DMS53 treated with DMSO at 0.1 percent for 48 hours (cell line): ENCODE data around the gene UGGT1.
A peak's percentile ranks its signal among the peaks of the same experiment; 100 is the strongest.

ENCODE experiments used
- DNase-seq: peaks from one replicate; lab custom pipeline; 2025; ENCODE audit not compliant: unreplicated experiment; lab: John Stamatoyannopoulos, UW

UGGT1 gene

GRCh38 chr2:128214251-128214650 is 123.3 kb downstream of the UGGT1 start:
- no peak for DNase-seq

- DNase-seq = no peak
These were observed 124.0 kb downstream of the UGGT1 start for GRCh38 chr2:128214866-128215460.

GRCh38 chr2:128215897-128216642 is 125.1 kb downstream of the UGGT1 start:
- DNase-seq = no peak

GRCh38 chr2:128217671-128218070 is 126.7 kb downstream of the UGGT1 start:
- DNase-seq = no peak

GRCh38 chr2:128219891-128220290 is 128.9 kb downstream of the UGGT1 start:
- no peak for DNase-seq

- no peak for DNase-seq
These were observed 136.9 kb downstream of the UGGT1 start for GRCh38 chr2:128227862-128228261.

- peak; percentile 12 for DNase-seq
These were observed 137.9 kb downstream of the UGGT1 start for GRCh38 chr2:128228894-128229293.

- DNase-seq = no peak
These were observed 142.2 kb downstream of the UGGT1 start for GRCh38 chr2:128232965-128233789.

- no peak for DNase-seq
These were observed 142.9 kb downstream of the UGGT1 start for GRCh38 chr2:128233790-128234395.

- DNase-seq = no peak
These were observed 143.6 kb downstream of the UGGT1 start for GRCh38 chr2:128234613-128235012.

GRCh38 chr2:128235581-128235980 is 144.6 kb downstream of the UGGT1 start:
- no peak for DNase-seq

- no peak for DNase-seq
These were observed 145.6 kb downstream of the UGGT1 start for GRCh38 chr2:128236491-128237035.

- no peak for DNase-seq
These were observed 146.1 kb downstream of the UGGT1 start for GRCh38 chr2:128237081-128237534.

- DNase-seq = no peak
These were observed 147.1 kb downstream of the UGGT1 start for GRCh38 chr2:128237911-128238697.

- no peak for DNase-seq
These were observed 150.9 kb downstream of the UGGT1 start for GRCh38 chr2:128241896-128242295.
